Neuron (in vitro differentiated cells): ENCODE data around the gene LRRC8B.
"Not testable (repeated sequence)": the region's sequence is repeated elsewhere in the genome, so short reads cannot be mapped to it uniquely, and the experiment has no call there.

Source experiments
- H2AFZ ChIP-seq: one replicate; pipeline ENCODE4 v1.6.1; 2013; ENCODE audit warnings: low read depth, mild to moderate bottlenecking, inconsistent platforms, low read length, moderate library complexity
- H3K27me3 ChIP-seq: one replicate; pipeline ENCODE4 v1.6.1; 2013; ENCODE audit warnings: low read length; ENCODE audit not compliant: insufficient read depth
- H3K36me3 ChIP-seq: one replicate; pipeline ENCODE4 v1.6.1; 2013; ENCODE audit warnings: low read length; ENCODE audit not compliant: insufficient read depth
- H3K4me1 ChIP-seq: one replicate; pipeline ENCODE4 v1.6.1; 2013; ENCODE audit warnings: low read length; ENCODE audit not compliant: insufficient read depth
- H3K4me3 ChIP-seq: 2 replicates; pipeline ENCODE4 v1.5.1; 2013; ENCODE audit warnings: mild to moderate bottlenecking, low read length, moderate library complexity
- H3K9me3 ChIP-seq: one replicate; pipeline ENCODE4 v1.6.1; 2013; ENCODE audit warnings: low read length

Gene LRRC8B

GRCh38 chr1:89503690-89504089 lies 20.9 kb upstream of the LRRC8B start:
- H3K27me3 ChIP-seq = peaks cover 8% of the 10 kb centered on the region
- no peaks in the 10 kb centered on the region for H3K9me3 ChIP-seq
- H3K36me3 ChIP-seq = no peaks in the 10 kb centered on the region
- H2AFZ ChIP-seq = no peak overlapping the region
- H3K4me3 ChIP-seq = no peak overlapping the region
- peaks cover 4% of the 10 kb centered on the region for H3K4me1 ChIP-seq

- not testable (repeated sequence) for H3K36me3 ChIP-seq, H3K4me3 ChIP-seq, H2AFZ ChIP-seq, H3K9me3 ChIP-seq, H3K27me3 ChIP-seq, H3K4me1 ChIP-seq
Measured at GRCh38 chr1:89510061-89510460, 14.6 kb upstream of the LRRC8B start.

GRCh38 chr1:89512996-89513720 lies 11.5 kb upstream of the LRRC8B start:
- no peaks in the 10 kb centered on the region for H3K9me3 ChIP-seq
- no peaks in the 10 kb centered on the region for H3K4me1 ChIP-seq
- no peak overlapping the region for H3K4me3 ChIP-seq
- no peaks in the 10 kb centered on the region for H3K36me3 ChIP-seq
- peaks cover 2% of the 10 kb centered on the region for H3K27me3 ChIP-seq
- no peak overlapping the region for H2AFZ ChIP-seq

- Histone ChIP-seq H3K4me1 (no peaks in the 10 kb centered on the region), H3K36me3 (no peaks in the 10 kb centered on the region), H3K4me3 (no peak overlapping the region), H3K27me3 (peaks cover 2% of the 10 kb centered on the region), H2AFZ (no peak overlapping the region), H3K9me3 (no peaks in the 10 kb centered on the region)
Measured at GRCh38 chr1:89516055-89516454, 8.6 kb upstream of the LRRC8B start.

- Histone ChIP-seq H3K4me3 (no peak overlapping the region), H3K27me3 (peaks cover 6% of the 10 kb centered on the region), H3K9me3 (no peaks in the 10 kb centered on the region), H3K4me1 (no peaks in the 10 kb centered on the region), H3K36me3 (no peaks in the 10 kb centered on the region), H2AFZ (no peak overlapping the region)
Measured at GRCh38 chr1:89518221-89518631, 6.4 kb upstream of the LRRC8B start.

GRCh38 chr1:89519779-89520358 lies 4.8 kb upstream of the LRRC8B start:
- Histone ChIP-seq H3K27me3 (peaks cover 7% of the 10 kb centered on the region), H3K4me3 (no peak overlapping the region), H3K4me1 (peaks cover 6% of the 10 kb centered on the region), H2AFZ (no peak overlapping the region), H3K36me3 (no peaks in the 10 kb centered on the region), H3K9me3 (no peaks in the 10 kb centered on the region)

GRCh38 chr1:89521977-89522376 lies 2.7 kb upstream of the LRRC8B start:
- not testable (repeated sequence) for H3K36me3 ChIP-seq, H2AFZ ChIP-seq, H3K4me3 ChIP-seq, H3K9me3 ChIP-seq
- H3K4me1 ChIP-seq = peaks cover 12% of the 10 kb centered on the region
- H3K27me3 ChIP-seq = peaks cover 16% of the 10 kb centered on the region

- H3K4me1 ChIP-seq = peaks cover 26% of the 10 kb centered on the region
- peak overlapping the region; percentile 87 for H3K4me3 ChIP-seq
- no peaks in the 10 kb centered on the region for H3K9me3 ChIP-seq
- peaks cover 18% of the 10 kb centered on the region for H3K27me3 ChIP-seq
- H2AFZ ChIP-seq = peak overlapping the region; percentile 70
- H3K36me3 ChIP-seq = no peaks in the 10 kb centered on the region
Measured at GRCh38 chr1:89523572-89524368, 859 bp upstream of the LRRC8B start.

GRCh38 chr1:89525169-89525855 lies 683 bp downstream of the LRRC8B start:
- H3K4me1 ChIP-seq = peaks cover 26% of the 10 kb centered on the region
- no peaks in the 10 kb centered on the region for H3K36me3 ChIP-seq
- H3K9me3 ChIP-seq = no peaks in the 10 kb centered on the region
- H2AFZ ChIP-seq = peak overlapping the region; percentile 70
- H3K4me3 ChIP-seq = peak overlapping the region; percentile 87
- H3K27me3 ChIP-seq = peaks cover 23% of the 10 kb centered on the region

GRCh38 chr1:89527256-89527655 lies 2.6 kb downstream of the LRRC8B start:
- Histone ChIP-seq H3K27me3 (peaks cover 30% of the 10 kb centered on the region), H3K4me3 (no peak overlapping the region), H3K9me3 (no peaks in the 10 kb centered on the region), H3K36me3 (no peaks in the 10 kb centered on the region), H2AFZ (no peak overlapping the region), H3K4me1 (peaks cover 26% of the 10 kb centered on the region)

- peaks cover 26% of the 10 kb centered on the region for H3K4me1 ChIP-seq
- no peak overlapping the region for H3K4me3 ChIP-seq
- no peaks in the 10 kb centered on the region for H3K9me3 ChIP-seq
Measured at GRCh38 chr1:89527750-89528381, 3.2 kb downstream of the LRRC8B start.

GRCh38 chr1:89528382-89528780 lies 3.8 kb downstream of the LRRC8B start:
- no peaks in the 10 kb centered on the region for H3K36me3 ChIP-seq
- peaks cover 26% of the 10 kb centered on the region for H3K4me1 ChIP-seq
- peaks cover 24% of the 10 kb centered on the region for H3K27me3 ChIP-seq
- H2AFZ ChIP-seq = no peak overlapping the region
- no peaks in the 10 kb centered on the region for H3K9me3 ChIP-seq
- H3K4me3 ChIP-seq = no peak overlapping the region

More at GRCh38 chr1:89527750-89528381, 3.2 kb downstream of the LRRC8B start:
- peaks cover 29% of the 10 kb centered on the region for H3K27me3 ChIP-seq
- H2AFZ ChIP-seq = no peak overlapping the region
- H3K36me3 ChIP-seq = no peaks in the 10 kb centered on the region
